Activated naive CD4-positive, alpha-beta T cell treated with anti-CD3 and anti-CD28 coated beads for 36 hours (primary cell): ENCODE data around the gene FKBP9. TPM values are rescaled to one million over a fixed set of nuclear protein-coding genes. Genes with fewer than 3 reads are reported as not detected.
A peak's percentile ranks its signal among the peaks of the same experiment; 100 is the strongest.
"Not testable (repeated sequence)": the region's sequence is repeated elsewhere in the genome, so short reads cannot be mapped to it uniquely, and the experiment has no call there.

Experiments
- CTCF ChIA-PET: fragments of 350-600 bp; sonication (Branson Sonifier 250); formaldehyde crosslinking; loops from one replicate; lab custom pipeline; 2021; ENCODE audit warnings: antibody characterized with exemption; lab: Charles Lee
- DNase-seq: peaks from one replicate; pipeline ENCODE4 v3.0.0-alpha.2; 2020
- H3K27ac Mint-ChIP-seq: one replicate; pipeline ENCODE4 v1.8.0; 2021; ENCODE audit warnings: mild to moderate bottlenecking, mixed read lengths
- H3K27me3 Mint-ChIP-seq: one replicate; pipeline ENCODE4 v1.8.0; 2021; ENCODE audit warnings: low read depth, mixed read lengths
- H3K36me3 Mint-ChIP-seq: one replicate; pipeline ENCODE4 v1.8.0; 2021; ENCODE audit warnings: low read depth, mixed read lengths
- H3K4me1 Mint-ChIP-seq: one replicate; pipeline ENCODE4 v1.8.0; 2021; ENCODE audit warnings: low read depth, mixed read lengths
- H3K4me3 Mint-ChIP-seq: one replicate; pipeline ENCODE4 v1.8.0; 2021; ENCODE audit warnings: mild to moderate bottlenecking, moderate library complexity, mixed read lengths
- H3K9me3 Mint-ChIP-seq: one replicate; pipeline ENCODE4 v1.8.0; 2021; ENCODE audit warnings: mixed read lengths
- intact Hi-C: fragments of 100-400 bp; cut with micrococcal nuclease; formaldehyde crosslinking; loops from one replicate; pipeline ENCODE4 v1.15.1; 2023
- total RNA-seq, 2 experiments: library from RNA; stranded (reverse); gene quantifications; one replicate each; pipeline ENCODE4 v1.2.3, GENCODE V29; 2021

Gene FKBP9
- total RNA-seq, 2 experiments from 2014 or later, result 0.62 to 0.64 TPM

GRCh38 chr7:32997956-32998355, 40.7 kb downstream of the FKBP9 start:
- DNase-seq, H3K9me3 Mint-ChIP-seq, CTCF ChIA-PET, H3K36me3 Mint-ChIP-seq, H3K27ac Mint-ChIP-seq, intact Hi-C loops: not testable (repeated sequence)
- Mint-ChIP-seq H3K27me3 (peaks cover 14% of the 10 kb centered on the region), H3K4me1 (peaks cover 14% of the 10 kb centered on the region), H3K4me3 (peak overlapping the region; percentile 15)

- peaks cover 11% of the 10 kb centered on the region for H3K4me1 Mint-ChIP-seq
- intact Hi-C loops, H3K36me3 Mint-ChIP-seq, H3K9me3 Mint-ChIP-seq, CTCF ChIA-PET, H3K27ac Mint-ChIP-seq, DNase-seq: not testable (repeated sequence)
- peaks cover 14% of the 10 kb centered on the region for H3K27me3 Mint-ChIP-seq
- peak overlapping the region; percentile 15 for H3K4me3 Mint-ChIP-seq
Observed at GRCh38 chr7:32998361-32999171, 41.3 kb downstream of the FKBP9 start.

GRCh38 chr7:32999380-32999779, 42.1 kb downstream of the FKBP9 start:
- Mint-ChIP-seq H3K4me1 (peaks cover 11% of the 10 kb centered on the region), H3K27me3 (peaks cover 14% of the 10 kb centered on the region)
- intact Hi-C loops, H3K9me3 Mint-ChIP-seq, DNase-seq, H3K4me3 Mint-ChIP-seq, CTCF ChIA-PET, H3K36me3 Mint-ChIP-seq, H3K27ac Mint-ChIP-seq: not testable (repeated sequence)

- DNase-seq, H3K36me3 Mint-ChIP-seq, H3K4me1 Mint-ChIP-seq, CTCF ChIA-PET, H3K4me3 Mint-ChIP-seq, H3K27ac Mint-ChIP-seq, H3K9me3 Mint-ChIP-seq, intact Hi-C loops: not testable (repeated sequence)
- H3K27me3 Mint-ChIP-seq, result peaks cover 11% of the 10 kb centered on the region
Observed at GRCh38 chr7:33003111-33003510, 45.9 kb downstream of the FKBP9 start.

DNA sequence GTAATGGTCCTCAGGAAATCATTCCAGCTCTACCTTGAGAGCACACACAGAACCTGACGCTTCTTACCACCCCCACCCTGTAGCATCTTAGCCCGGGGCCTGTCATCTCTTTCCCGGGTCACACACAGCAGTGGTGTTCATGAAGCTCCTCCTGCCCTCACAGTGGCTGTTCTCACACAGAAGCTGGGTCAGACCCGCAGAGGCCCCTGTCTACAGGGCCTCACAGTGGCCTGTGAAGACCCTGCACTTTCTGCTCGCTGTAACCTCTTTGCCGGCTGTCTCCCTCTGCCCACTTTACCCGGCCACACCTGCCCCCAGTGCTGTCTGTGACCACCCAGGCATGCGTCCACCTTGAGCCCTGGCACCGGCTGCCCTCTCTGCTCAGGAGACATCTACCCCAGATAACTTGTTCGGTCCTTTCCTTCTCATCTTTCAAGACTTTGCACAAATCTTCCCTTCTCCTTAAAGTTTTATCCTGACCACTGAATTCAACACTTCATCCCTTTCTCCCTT, 46.9 kb downstream of the FKBP9 start:
- DNase-seq, H3K4me1 Mint-ChIP-seq, intact Hi-C loops, H3K27me3 Mint-ChIP-seq, H3K4me3 Mint-ChIP-seq, H3K27ac Mint-ChIP-seq, H3K9me3 Mint-ChIP-seq, H3K36me3 Mint-ChIP-seq: not testable (repeated sequence)
- CTCF ChIA-PET, result interaction anchor here (0.8 kb wide), 1 partner anchor 157 kb away, joined by 3 read pairs; no protein-coding TSS in a partner anchor

- H3K27me3 Mint-ChIP-seq, H3K4me1 Mint-ChIP-seq, intact Hi-C loops, CTCF ChIA-PET, DNase-seq, H3K4me3 Mint-ChIP-seq, H3K9me3 Mint-ChIP-seq, H3K36me3 Mint-ChIP-seq, H3K27ac Mint-ChIP-seq: not testable (repeated sequence)
Observed at GRCh38 chr7:33005193-33005592, 48.0 kb downstream of the FKBP9 start.

DNA sequence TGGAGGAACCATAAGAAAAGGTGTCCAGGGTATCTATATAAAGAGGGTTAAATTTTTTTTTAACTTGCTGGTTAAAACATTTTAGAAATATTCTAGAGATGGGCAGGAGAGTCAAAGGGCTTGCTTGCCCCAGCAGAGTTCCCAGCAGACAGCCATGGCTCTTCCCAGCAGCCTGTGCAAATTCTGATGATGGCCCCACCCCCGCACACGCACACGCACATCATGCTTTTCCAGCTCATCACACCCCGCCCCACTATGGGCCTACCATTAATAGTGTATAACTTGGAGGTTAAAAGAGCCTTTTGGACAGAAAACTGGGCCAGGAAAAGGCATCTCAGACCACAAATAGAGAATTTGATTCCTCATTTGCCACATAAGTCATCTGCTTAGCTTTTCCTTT, 48.5 kb downstream of the FKBP9 start:
- H3K4me1 Mint-ChIP-seq, H3K4me3 Mint-ChIP-seq, CTCF ChIA-PET, H3K27me3 Mint-ChIP-seq, DNase-seq, H3K27ac Mint-ChIP-seq, intact Hi-C loops, H3K9me3 Mint-ChIP-seq, H3K36me3 Mint-ChIP-seq: not testable (repeated sequence)

- Mint-ChIP-seq H3K36me3 (peaks cover 28% of the 10 kb centered on the region), H3K27me3 (no peaks in the 10 kb centered on the region), H3K4me3 (no peak overlapping the region), H3K4me1 (no peaks in the 10 kb centered on the region), H3K9me3 (no peaks in the 10 kb centered on the region), H3K27ac (no peak overlapping the region)
- DNase-seq, result no peak
- CTCF ChIA-PET, result no interaction called here
- intact Hi-C loops, result no loop called here
Observed at GRCh38 chr7:33009734-33010133, 52.5 kb downstream of the FKBP9 start.

DNA sequence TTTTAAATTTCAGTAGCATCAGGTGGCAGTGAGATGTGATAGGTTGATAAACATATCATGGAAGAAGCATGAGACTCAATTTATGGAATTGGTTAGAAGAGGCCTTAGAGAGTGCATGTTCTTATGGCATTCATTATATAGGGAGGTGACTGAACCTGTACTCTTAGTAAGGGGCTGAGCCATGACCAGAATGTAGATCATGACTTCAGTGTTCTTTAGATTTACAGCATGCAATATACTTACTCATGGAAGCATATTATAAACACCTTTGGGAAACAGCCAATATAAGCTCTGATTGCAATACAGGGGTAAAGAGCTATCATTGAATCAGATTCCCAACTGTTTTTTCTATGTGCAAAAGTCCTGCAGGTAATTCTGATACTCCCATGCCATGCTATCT, 55.1 kb downstream of the FKBP9 start:
- Mint-ChIP-seq H3K27ac (no peak overlapping the region), H3K27me3 (no peaks in the 10 kb centered on the region), H3K9me3 (no peaks in the 10 kb centered on the region), H3K4me1 (no peaks in the 10 kb centered on the region), H3K4me3 (no peak overlapping the region), H3K36me3 (peaks cover 37% of the 10 kb centered on the region)
- intact Hi-C loops, result no loop called here
- DNase-seq, result no peak
- CTCF ChIA-PET, result no interaction called here

DNA sequence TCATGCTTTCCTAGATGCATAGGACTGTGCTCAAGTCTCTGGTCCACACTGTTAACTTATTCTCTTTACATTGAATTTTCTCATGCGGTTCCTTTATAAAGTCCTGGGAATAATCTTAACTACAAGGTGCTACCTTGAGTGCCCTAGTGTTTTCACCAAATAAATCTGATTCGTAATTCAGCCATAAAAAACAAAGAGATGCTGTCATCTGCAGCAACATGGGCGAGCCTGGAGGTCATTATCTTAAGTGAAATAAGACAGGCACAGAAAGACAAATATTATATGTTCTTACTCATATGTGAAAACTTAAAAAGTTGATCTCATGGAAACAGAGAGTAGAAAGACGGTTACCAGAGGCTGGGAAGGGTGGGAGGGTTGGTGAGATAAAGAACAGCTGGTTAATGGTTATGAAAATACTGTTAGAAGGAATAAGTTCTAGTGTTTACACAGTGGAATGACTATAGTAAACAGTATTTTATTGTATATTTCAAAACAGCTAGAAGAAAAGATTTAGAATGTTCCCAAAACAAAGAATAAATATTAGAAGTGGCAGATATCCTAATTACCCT, 67.0 kb downstream of the FKBP9 start:
- Mint-ChIP-seq H3K4me3 (no peak overlapping the region), H3K4me1 (no peaks in the 10 kb centered on the region), H3K27me3 (no peaks in the 10 kb centered on the region), H3K36me3 (peaks cover 9% of the 10 kb centered on the region), H3K9me3 (no peaks in the 10 kb centered on the region), H3K27ac (no peak overlapping the region)
- no peak for DNase-seq
- intact Hi-C loops, result no loop called here
- CTCF ChIA-PET, result interaction anchor here (1.3 kb wide), 1 partner anchor 25 kb away, joined by 3 read pairs; no protein-coding TSS in a partner anchor

DNA sequence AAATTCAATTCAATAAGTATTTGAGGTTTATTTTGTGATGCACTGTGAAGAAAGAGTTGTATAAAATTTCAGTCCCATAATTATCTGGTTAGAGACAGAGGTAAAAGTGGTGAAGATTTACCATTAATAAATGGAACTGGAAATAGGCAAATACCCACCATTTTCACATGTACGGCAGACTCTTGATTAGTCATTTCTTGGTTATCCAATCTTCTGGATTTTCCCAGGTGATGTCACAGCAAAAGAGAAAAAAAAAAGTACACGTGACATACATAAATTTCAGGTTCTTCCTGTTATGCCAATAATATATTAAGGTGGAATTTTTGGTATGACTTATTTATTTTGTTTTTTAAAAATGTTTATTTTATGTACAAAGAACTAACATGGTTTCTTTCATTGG, 78.5 kb downstream of the FKBP9 start:
- Mint-ChIP-seq H3K4me1 (peaks cover 37% of the 10 kb centered on the region), H3K27me3 (no peaks in the 10 kb centered on the region)

DNA sequence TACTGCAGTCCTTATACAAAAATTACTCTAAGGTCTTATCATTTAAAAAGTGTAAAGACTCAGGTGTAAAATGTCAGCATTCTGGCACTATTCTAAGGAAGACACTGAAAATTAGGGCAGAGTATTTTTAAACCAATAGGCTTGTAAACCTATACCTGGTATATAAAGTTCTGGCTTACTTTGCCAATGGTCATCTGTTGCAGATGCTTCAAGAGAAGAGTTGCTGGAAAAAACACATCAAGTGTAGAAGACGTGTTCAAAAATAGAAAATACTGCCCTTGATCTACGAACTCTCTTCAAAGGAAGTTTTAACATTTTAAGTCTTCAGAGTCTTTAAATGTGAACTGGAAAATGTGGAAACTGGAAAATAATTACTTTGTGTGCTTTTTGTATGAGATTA, 81.4 kb downstream of the FKBP9 start:
- Mint-ChIP-seq H3K27ac (peak overlapping the region; percentile 78), H3K4me3 (peak overlapping the region; percentile 75), H3K27me3 (no peaks in the 10 kb centered on the region), H3K4me1 (peaks cover 47% of the 10 kb centered on the region), H3K36me3 (peaks cover 5% of the 10 kb centered on the region), H3K9me3 (no peaks in the 10 kb centered on the region)
- CTCF ChIA-PET, result interaction anchor here (1.1 to 3.2 kb wide), 3 partner anchors 24 to 192 kb away, joined by 5 to 17 read pairs (median 11); partner anchors contain the start of genes NT5C3A and RP9
- intact Hi-C loops, result loop anchor here (1.0 kb wide), 2 partner anchors 12 to 133 kb away; no protein-coding TSS in a partner anchor
- no peak for DNase-seq

More for the DNA sequence above, 78.5 kb downstream of the FKBP9 start:
- no peaks in the 10 kb centered on the region for H3K9me3 Mint-ChIP-seq
- H3K27ac Mint-ChIP-seq, result no peak overlapping the region
- H3K36me3 Mint-ChIP-seq, result peaks cover 6% of the 10 kb centered on the region
- H3K4me3 Mint-ChIP-seq, result no peak overlapping the region
- intact Hi-C loops, result no loop called here
- CTCF ChIA-PET, result no interaction called here
- no peak for DNase-seq
